ENCODE data around the gene CAMK2B.

CAMK2B gene

GRCh38 chr7:44285561-44285960 lies 39.8 kb downstream of the CAMK2B start:
- no peak for DNase-seq

DNA sequence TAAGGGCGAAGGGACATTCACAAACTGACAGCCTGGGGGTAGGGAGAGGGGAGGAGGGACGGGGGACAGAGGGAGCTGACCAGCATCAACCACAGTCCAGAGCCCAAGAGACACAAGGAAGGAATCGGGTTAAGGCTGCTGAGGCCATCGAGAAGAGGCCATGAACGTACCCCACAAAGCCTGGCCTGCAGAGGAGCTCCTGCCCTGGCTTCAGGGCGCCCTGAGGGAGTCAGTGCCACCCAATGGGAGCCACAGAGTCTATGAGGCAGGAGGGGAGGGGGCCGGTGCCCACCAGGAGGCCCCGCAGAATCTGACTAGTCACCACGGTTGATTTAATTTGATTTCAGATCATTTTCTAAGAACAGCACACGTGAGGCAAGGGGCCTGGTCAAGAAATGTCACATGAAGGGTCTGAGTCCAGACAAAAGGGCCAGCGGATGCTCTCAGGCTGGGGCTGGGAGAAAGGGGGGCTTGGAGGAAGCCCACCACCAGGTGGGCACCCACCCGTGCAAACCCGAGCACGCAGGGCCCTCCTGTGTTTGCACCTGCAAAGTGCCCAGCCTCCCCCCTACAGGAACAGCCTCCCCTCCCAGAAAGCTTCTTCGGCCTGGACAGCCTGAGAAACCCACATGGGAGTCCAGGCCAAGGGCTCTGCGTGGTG lies 40.4 kb downstream of the CAMK2B start:
- DNase-seq = no peak

DNA sequence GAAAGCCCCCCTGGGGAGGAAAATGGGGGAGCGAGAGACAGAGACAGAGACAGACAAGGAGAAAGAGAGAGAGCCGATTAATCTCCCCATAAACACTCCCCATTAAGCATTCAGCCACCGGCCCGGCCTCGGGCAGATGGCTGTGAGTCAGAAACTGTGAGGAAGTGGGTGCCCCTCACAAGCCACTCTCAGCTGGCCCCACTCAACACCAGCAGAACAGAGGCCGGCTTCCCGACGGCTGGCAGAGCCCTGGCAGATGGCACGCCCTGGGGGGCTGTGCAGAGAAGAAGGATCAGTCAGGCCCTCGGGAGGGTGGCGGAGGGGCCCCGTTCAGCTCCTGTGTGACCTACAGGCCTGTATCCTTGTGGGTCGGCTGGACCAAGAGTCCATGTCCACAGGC lies 41.2 kb downstream of the CAMK2B start:
- DNase-seq = no peak

DNA sequence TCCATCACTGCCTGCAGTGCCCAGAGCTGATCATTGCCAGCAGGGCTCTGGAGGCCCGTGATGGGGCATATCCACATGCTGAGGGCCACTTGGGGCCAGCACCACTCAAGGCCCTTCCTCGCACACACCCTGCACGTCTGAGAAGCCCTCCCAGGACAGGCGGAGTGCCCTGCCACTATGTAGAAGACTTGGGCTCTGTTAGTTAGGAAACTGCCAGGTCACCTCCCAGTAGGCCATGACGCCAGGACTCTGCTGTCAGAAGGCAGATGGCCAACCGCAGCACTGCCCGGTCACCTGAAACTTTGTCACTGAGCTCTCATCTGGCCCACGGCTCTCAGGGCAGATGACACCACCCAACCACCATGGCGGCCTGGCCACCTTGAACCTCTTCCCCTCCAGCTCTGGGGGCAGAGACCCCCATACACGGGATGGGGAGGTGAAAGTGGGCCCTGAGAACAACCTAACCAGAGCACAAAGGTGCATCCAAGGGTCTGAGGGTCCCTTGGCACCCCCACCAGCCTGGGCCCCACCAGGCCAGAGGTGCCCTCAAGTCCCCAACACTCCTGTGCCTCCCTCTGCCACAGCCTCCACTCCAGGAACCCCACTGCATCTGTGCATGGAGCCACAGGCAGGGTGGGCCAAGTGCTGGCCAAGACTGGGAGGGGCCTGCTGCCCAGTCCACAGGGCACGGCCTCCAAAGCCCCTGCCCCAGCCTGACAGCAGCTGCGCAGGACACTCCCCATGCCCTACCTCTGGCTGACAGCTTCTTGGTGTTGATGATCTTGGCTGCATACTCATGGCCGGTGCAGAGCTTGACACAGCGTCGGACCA lies 41.8 kb downstream of the CAMK2B start:
- no peak for DNase-seq

- DNase-seq = no peak
Measured at GRCh38 chr7:44282601-44283171, 42.7 kb downstream of the CAMK2B start.

DNA sequence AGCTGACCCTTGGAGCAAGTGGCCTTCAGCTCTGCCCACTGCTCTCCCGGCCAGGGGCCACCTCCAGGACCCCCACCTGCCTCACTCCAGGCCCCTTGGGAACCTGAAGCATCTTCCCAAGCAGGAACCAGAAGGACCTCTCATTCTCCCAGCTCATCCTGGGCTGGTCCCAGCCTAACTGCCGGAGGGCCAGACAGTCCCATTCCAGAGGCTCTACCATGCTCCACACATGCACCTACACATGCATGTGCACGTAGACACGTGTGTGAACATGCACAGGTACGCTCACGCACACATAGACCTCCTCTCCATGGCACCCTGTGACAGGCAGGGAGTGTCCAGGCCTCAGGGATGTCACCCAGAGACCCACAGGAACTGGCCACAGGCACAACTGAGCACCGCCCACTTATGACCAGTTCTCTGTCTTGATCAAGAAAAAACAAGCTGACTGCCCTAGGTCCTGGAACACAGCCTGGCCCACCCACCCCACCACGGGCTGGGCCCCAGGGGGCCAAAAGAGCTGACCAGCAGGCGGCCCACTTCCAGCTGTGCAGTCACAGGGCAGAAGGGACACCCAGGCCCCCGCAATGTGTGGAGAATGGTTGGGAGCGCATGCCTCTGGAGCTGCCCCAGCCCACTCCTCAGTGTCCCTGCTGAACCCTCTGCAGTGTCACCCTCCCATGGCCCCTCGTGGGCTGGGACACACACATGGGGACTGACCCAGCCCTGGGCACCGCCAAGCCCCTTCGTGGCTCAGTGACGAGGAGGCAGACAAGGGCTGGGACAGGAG lies 43.4 kb downstream of the CAMK2B start:
- no peak for DNase-seq

DNA sequence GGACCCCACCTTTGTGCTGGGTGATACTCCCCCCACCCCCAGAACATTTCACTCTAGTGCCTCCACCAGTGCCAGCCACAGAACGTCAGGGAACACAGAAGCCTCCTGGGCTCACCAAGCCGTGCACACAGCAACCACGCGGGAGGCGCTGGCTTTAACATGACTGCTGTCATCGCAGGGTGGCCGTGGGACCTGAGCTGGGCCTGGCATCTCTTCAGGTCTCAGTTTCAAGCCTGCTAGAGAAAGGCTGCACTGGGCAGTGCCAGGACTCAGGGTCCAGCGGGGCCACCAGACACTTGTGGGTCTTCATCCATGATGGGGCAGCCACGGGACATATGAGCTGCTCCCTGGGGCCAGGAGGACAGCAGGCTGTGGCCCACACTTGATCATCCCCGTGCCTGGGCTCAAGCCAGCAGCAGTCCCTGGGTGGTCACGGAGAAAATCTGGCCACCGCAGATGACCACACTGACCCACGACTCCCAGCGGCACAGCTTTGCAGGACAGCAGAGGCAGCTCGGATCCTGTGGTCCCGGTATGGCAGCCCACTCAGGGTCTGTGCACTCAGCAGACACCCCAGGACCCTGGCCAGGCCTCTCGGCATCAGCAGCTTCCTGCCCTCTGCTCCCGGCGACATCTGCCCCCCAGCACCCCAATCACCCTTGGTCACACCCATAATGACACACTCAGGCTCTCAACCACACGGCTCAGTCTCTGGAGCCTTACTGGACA lies 44.2 kb downstream of the CAMK2B start:
- DNase-seq = no peak

- no peak for DNase-seq
Measured at GRCh38 chr7:44280636-44280992, 44.8 kb downstream of the CAMK2B start.

DNA sequence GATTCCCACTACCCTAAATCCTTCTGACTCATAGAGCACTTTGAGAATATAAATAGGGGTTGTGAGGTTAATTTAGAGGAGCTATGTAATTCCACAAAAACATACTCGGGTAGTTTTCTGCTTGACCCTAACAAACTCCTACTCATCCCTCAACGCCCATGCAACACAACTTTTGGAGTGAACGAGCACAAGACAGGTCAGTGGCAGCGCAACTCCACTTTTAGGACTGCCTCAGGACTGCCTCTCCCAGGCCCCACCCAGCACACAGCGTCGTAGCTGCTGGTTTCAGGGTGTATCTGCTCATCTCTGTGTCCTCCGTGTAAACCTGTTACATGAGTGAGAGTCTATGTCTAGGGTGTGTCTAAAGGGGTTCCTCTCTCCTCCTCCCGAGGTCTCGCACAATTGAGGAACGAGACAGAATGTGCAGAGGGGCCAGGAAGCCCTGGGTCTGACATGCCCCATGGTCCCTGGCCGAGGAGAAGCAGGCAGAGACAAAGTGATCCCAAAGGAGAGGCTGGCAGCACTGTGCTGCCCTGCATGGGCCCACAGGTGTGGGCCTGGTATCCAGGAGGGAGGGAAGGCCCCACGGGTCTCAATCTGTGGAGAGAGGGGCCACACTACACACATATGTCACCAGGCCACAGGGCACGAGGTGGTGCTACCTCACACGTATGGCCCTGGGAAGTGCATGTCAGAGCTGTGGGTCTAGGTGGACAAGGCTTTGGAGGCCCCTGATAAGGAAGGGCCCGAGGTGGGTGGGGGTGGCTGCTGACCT lies 45.5 kb downstream of the CAMK2B start:
- no peak for DNase-seq

DNA sequence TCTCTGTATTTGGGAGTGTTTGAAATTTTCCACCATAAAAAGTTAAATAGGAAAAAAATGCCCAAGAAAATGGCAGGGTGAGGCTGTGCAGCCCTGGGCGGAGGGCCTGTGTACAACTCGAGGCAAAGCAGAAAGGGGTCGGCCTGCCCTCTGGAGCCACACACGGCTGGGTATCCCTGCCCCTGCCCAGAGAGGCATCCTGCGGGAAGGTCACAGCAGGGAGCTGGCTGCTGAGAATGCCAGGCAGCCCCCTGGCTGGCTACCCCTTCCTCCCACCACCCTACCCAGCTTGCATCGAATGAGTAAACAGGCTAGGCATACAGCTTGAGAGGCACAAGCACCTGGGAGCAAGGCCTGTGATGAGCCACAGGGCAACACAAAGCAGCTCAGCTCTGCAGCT lies 46.1 kb downstream of the CAMK2B start:
- no peak for DNase-seq

DNA sequence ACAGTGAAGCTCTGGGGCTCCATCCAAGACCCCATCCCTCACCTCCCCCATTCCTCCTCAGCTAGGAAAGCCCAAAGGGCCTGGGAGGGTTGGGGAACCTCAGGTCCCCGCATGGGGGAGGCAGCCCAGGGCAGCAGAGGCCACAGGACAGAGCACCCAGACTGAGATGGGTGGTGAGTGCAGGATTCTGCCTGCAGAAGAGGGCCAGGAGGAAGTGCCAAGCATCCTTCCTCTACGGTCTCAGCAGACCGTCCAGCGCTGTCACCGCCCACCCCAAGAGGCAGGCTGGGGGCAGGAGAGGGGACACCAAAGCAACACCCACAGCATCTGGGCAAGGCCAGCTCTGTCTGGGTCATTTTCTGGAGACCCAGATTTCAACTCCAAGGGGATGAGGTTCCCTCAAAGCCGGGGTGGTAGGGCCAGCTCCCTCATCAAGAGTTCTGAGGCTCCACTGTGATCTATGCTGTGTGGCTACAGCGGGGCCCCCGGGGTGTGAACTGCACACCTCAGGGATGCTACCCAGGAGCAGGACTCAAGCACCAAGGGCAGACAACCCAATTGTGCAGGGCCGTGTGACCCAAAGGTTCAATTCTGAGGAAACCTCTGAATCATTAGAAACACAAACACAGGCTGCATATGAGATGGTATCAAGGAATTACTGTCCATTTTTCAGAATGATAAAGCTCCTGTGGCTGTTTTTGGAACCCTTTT lies 46.8 kb downstream of the CAMK2B start:
- DNase-seq = no peak

- no peak for DNase-seq
Measured at GRCh38 chr7:44277851-44278250, 47.5 kb downstream of the CAMK2B start.

DNA sequence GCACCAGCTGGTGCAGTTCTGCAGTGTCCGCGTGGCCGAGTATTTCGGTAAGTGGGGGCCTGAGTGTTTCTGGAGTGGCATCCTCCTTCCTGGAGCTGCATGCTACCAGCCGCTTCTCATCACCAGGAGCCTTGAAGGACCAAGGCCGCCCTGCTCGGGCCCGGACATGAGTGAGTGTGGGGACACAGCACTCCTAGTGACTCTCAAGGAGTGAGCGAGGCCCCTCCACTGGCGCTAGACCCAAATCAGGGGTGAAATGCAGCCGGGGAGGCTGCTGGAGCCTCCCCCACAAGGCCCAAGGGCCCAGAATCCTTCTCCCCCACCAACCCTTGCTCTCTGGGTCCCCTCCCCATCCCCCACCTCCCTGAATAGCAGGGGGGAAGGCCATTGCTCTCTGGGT lies 48.0 kb downstream of the CAMK2B start:
- no peak for DNase-seq

DNA sequence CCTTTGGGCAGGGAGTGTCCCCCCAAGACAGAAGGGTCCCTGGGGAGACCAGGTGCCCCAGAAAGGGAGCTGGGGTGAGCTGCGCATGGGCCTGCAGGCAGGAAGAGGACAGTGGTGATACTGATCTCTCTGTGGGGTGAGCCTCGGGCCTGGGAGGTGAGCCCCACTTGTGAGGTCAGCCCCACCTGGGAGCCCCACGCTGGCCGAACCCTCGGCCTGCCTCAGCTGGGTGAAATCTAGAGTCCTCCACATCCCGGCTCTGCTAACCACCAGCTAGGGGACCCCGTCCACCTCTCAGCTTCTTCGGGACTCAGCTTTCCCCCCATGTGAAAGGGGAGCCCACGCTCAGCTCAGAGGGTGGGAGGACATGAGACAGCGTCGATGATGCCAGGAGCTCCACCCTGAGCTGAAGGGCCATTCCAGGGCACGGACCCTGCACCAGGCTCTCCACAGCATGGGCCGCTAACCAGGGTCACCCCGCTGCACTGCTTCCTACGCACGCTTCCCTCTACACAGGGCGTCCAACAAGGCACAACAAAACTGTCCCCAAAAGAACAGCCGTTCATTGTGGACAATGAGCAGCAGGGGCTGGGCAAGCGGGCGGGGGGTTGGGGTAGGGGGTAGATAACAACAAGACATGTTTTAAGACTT lies 48.7 kb downstream of the CAMK2B start:
- no peak for DNase-seq

DNA sequence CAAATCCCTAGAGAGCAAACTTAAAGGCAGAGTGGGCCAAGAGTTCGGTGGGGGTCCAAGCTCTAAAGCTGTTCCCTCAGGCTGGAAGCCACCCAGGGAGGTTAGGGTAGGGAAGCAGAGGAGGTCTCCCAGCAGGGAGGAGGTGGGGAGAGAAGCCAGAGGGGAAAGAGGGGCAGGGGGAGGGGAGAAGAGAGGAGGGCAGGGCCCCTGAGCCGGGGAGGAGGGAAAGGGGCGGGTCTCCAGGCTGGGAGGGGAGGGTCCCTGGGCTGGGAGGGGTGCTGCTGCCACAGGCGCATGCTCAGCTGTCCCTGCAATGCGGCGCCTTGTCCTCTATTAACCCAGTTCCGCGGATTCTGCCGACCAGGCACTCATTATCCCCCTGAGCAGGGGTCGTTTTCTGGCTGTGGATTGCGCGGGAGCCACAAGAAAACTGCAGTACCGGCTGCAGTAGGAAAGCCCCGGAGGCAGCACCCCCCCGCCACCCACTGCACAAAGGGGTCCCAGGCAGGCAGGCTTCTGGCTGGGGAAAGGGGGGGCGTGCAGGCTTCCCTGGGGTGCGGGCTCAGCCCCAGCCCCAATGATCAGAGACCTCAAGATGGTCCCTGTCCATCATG lies 49.3 kb downstream of the CAMK2B start:
- no peak for DNase-seq

GRCh38 chr7:44275146-44275545 lies 50.2 kb downstream of the CAMK2B start:
- no peak for DNase-seq

GRCh38 chr7:44274623-44274975 lies 50.8 kb downstream of the CAMK2B start:
- DNase-seq = no peak

GRCh38 chr7:44273681-44274622 lies 51.4 kb downstream of the CAMK2B start:
- no peak for DNase-seq

GRCh38 chr7:44272981-44273380 lies 52.4 kb downstream of the CAMK2B start:
- DNase-seq = no peak
